ENCODE data around the gene ATP10B. TPM values are rescaled to one million over a fixed set of nuclear protein-coding genes. Genes with fewer than 3 reads are reported as not detected.

The ATP10B gene
- total RNA-seq, 2 experiments from 2014 or later: not detected

DNA sequence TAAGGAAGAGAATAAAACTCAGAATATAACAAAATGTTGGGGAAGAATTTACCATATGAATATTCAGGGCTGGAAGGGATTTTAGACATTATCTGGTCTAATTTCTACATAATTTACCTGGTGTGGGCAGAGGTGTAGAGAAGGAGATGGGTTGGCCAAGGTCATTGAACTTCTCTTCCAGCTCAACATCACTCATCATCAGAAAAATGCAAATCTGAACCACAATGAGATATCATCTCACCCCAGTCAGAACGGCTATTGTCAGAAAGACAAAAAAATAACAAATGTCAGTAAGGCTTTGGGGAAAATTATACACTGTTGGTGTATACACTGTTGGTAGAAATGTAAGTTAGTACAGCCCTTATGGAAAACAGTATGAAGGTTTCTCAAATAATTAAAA is 308.6 kb downstream of the ATP10B start:
- Histone ChIP-seq H3K79me2 (ENCODE audit: insufficient read depth, low read depth, low read length) (no peaks in the 10 kb centered on the region), H3K36me3 (ENCODE audit: insufficient read depth, low read length) (no peaks in the 10 kb centered on the region), H3K9me3 (ENCODE audit: low read length) (no peaks in the 10 kb centered on the region), H3K27ac (ENCODE audit: low read depth, low read length, poor library complexity, severe bottlenecking) (no peak overlapping the region), H4K20me1 (ENCODE audit: insufficient read depth, low read length) (no peaks in the 10 kb centered on the region), H3K4me3 (ENCODE audit: low read depth, low read length, poor library complexity, severe bottlenecking) (no peak overlapping the region), H3K4me1 (ENCODE audit: insufficient read depth, low read length, poor library complexity, severe bottlenecking) (no peaks in the 10 kb centered on the region), H3K4me2 (ENCODE audit: low read length) (no peak overlapping the region), H2AFZ (ENCODE audit: low read length) (no peak overlapping the region), H3K9me2 (ENCODE audit: insufficient read depth, low read length) (no peaks in the 10 kb centered on the region)
- ChIA-PET POLR2A (interaction anchor here (0.6 kb wide), 2 partner anchors 131 to 299 kb away, joined by 4 to 6 read pairs; no protein-coding TSS in a partner anchor), CTCF (ENCODE audit: unreplicated experiment) (no interaction called here)
- BruUV-seq (replicated peaks): no TSS peak
- DNase-seq (ENCODE audit: low spot score): no peak
- TF ChIP-seq, protein P1, sequence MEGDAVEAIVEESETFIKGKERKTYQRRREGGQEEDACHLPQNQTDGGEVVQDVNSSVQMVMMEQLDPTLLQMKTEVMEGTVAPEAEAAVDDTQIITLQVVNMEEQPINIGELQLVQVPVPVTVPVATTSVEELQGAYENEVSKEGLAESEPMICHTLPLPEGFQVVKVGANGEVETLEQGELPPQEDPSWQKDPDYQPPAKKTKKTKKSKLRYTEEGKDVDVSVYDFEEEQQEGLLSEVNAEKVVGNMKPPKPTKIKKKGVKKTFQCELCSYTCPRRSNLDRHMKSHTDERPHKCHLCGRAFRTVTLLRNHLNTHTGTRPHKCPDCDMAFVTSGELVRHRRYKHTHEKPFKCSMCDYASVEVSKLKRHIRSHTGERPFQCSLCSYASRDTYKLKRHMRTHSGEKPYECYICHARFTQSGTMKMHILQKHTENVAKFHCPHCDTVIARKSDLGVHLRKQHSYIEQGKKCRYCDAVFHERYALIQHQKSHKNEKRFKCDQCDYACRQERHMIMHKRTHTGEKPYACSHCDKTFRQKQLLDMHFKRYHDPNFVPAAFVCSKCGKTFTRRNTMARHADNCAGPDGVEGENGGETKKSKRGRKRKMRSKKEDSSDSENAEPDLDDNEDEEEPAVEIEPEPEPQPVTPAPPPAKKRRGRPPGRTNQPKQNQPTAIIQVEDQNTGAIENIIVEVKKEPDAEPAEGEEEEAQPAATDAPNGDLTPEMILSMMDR (conservative IDR thresholded peaks at IDR 0.05; ENCODE audit: low read length): no peak
- no peak for TF ChIP-seq EZH2phosphoT487 (IDR thresholded peaks at IDR 0.05; ENCODE audit: borderline replicate concordance, low read depth, low read length)
- intact Hi-C loops (cut with micrococcal nuclease; ENCODE audit: unreplicated experiment): no loop called here

DNA sequence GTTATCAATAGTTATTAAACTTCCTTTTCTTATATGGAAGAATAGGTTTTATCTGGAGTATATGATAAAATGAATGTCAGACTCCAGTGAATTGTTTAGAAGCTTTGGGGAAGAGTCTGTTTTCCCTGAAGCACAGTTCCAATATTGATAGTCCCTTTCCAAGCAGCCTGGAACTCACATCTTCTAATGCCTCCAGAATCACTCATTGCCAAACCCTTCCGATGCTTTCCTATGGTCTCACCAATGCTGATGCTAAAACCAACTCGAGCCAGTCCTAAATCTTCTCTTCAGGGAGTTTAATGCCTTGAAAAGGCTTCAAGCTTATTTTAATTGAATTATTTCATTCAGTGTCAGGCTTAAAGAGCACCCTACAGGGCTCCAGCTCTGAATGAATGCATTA is 309.2 kb downstream of the ATP10B start:
- intact Hi-C loops (cut with micrococcal nuclease; ENCODE audit: unreplicated experiment): no loop called here
- H3K4me1 ChIP-seq (ENCODE audit: insufficient read depth, low read length, poor library complexity, severe bottlenecking): no peaks in the 10 kb centered on the region
- DNase-seq (ENCODE audit: low spot score): no peak
- H4K20me1 ChIP-seq (ENCODE audit: insufficient read depth, low read length): no peaks in the 10 kb centered on the region
- H3K4me2 ChIP-seq (ENCODE audit: low read length): no peak overlapping the region
- H3K9me3 ChIP-seq (ENCODE audit: low read length): no peaks in the 10 kb centered on the region
- no peaks in the 10 kb centered on the region for H3K9me2 ChIP-seq (ENCODE audit: insufficient read depth, low read length)
- BruUV-seq (replicated peaks): no TSS peak
- no peaks in the 10 kb centered on the region for H3K79me2 ChIP-seq (ENCODE audit: insufficient read depth, low read depth, low read length)
- CTCF ChIA-PET (ENCODE audit: unreplicated experiment): no interaction called here
- TF ChIP-seq, protein P1 (conservative IDR thresholded peaks at IDR 0.05; ENCODE audit: low read length): no peak
- TF ChIP-seq EZH2phosphoT487 (IDR thresholded peaks at IDR 0.05; ENCODE audit: borderline replicate concordance, low read depth, low read length): no peak
- POLR2A ChIA-PET: interaction anchor here (0.6 to 1.2 kb wide), 3 partner anchors 59 to 300 kb away, joined by 3 to 4 read pairs (median 3); no protein-coding TSS in a partner anchor
- H3K4me3 ChIP-seq (ENCODE audit: low read depth, low read length, poor library complexity, severe bottlenecking): no peak overlapping the region
- no peak overlapping the region for H2AFZ ChIP-seq (ENCODE audit: low read length)
- H3K27ac ChIP-seq (ENCODE audit: low read depth, low read length, poor library complexity, severe bottlenecking): no peak overlapping the region
- H3K36me3 ChIP-seq (ENCODE audit: insufficient read depth, low read length): no peaks in the 10 kb centered on the region

DNA sequence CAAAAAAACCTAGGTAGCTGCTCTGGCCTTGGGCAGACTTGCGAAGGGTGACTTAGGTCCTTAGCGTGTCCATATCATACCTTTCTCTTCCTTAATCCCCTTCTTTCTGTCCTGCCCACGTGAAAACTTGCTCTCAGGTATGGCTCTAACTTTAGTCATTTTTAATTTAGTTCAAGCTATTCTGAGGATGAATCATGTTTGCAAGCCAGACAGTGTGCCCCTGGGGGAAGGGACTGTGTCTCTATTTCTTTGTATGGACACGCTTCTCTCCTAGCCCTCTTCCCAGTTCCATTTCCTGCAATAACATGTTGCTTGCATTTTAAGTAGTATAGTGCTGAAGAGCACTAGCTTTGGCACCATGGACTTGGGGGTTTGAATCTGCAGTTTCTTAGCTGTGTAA is 309.7 kb downstream of the ATP10B start:
- Histone ChIP-seq H3K9me3 (ENCODE audit: low read length) (no peaks in the 10 kb centered on the region), H3K79me2 (ENCODE audit: insufficient read depth, low read depth, low read length) (no peaks in the 10 kb centered on the region), H3K27ac (ENCODE audit: low read depth, low read length, poor library complexity, severe bottlenecking) (no peak overlapping the region), H2AFZ (ENCODE audit: low read length) (no peak overlapping the region), H3K4me3 (ENCODE audit: low read depth, low read length, poor library complexity, severe bottlenecking) (no peak overlapping the region), H3K36me3 (ENCODE audit: insufficient read depth, low read length) (no peaks in the 10 kb centered on the region), H3K4me2 (ENCODE audit: low read length) (no peak overlapping the region), H3K9me2 (ENCODE audit: insufficient read depth, low read length) (no peaks in the 10 kb centered on the region), H3K4me1 (ENCODE audit: insufficient read depth, low read length, poor library complexity, severe bottlenecking) (no peaks in the 10 kb centered on the region), H4K20me1 (ENCODE audit: insufficient read depth, low read length) (no peaks in the 10 kb centered on the region)
- BruUV-seq (replicated peaks): no TSS peak
- POLR2A ChIA-PET: interaction anchor here (0.6 to 1.2 kb wide), 2 partner anchors 60 to 139 kb away, joined by 3 read pairs; no protein-coding TSS in a partner anchor
- no peak for DNase-seq (ENCODE audit: low spot score)
- no peak for TF ChIP-seq EZH2phosphoT487 (IDR thresholded peaks at IDR 0.05; ENCODE audit: borderline replicate concordance, low read depth, low read length)
- TF ChIP-seq, protein P1 (conservative IDR thresholded peaks at IDR 0.05; ENCODE audit: low read length): no peak
- intact Hi-C loops (cut with micrococcal nuclease; ENCODE audit: unreplicated experiment): no loop called here
- CTCF ChIA-PET (ENCODE audit: unreplicated experiment): no interaction called here
